Smooth muscle cell (in vitro differentiated cells): Measurements from ENCODE around the gene TOMM20. TPM values are rescaled to one million over a fixed set of nuclear protein-coding genes. Genes with fewer than 3 reads are reported as not detected.
"Not testable (repeated sequence)": the region's sequence is repeated elsewhere in the genome, so short reads cannot be mapped to it uniquely, and the experiment has no call there.

Source experiments
- DNase-seq: peaks from one replicate; lab custom pipeline; 2025; ENCODE audit not compliant: unreplicated experiment; lab: John Stamatoyannopoulos, UW
- H2AFZ ChIP-seq: fragments of 200-600 bp; sonication (generic); 2 replicates; pipeline ENCODE4 v1.6.0; 2016; ENCODE audit warnings: antibody characterized with exemption, low read depth, mild to moderate bottlenecking
- H3F3A ChIP-seq: fragments of 200-600 bp; sonication (generic); 2 replicates; pipeline ENCODE4 v1.6.0; 2017; ENCODE audit warnings: antibody characterized with exemption, low read depth
- H3K27ac ChIP-seq: fragments of 200-600 bp; sonication (generic); 2 replicates; pipeline ENCODE4 v1.5.1; 2016; ENCODE audit warnings: low read depth, mild to moderate bottlenecking
- H3K27me3 ChIP-seq: fragments of 200-600 bp; sonication (generic); 2 replicates; pipeline ENCODE4 v1.6.1; 2016; ENCODE audit warnings: low read depth, mild to moderate bottlenecking
- H3K36me3 ChIP-seq: fragments of 200-600 bp; sonication (generic); 2 replicates; pipeline ENCODE4 v1.5.1; 2016; ENCODE audit warnings: low read depth
- H3K4me1 ChIP-seq: fragments of 200-600 bp; sonication (generic); 2 replicates; pipeline ENCODE4 v1.5.1; 2016; ENCODE audit warnings: low read depth
- H3K4me2 ChIP-seq: fragments of 200-600 bp; sonication (generic); 2 replicates; pipeline ENCODE4 v1.6.0; 2016; ENCODE audit warnings: mild to moderate bottlenecking
- H3K4me3 ChIP-seq: fragments of 200-600 bp; sonication (generic); 2 replicates; pipeline ENCODE4 v1.5.1; 2016; ENCODE audit warnings: mild to moderate bottlenecking
- H3K79me2 ChIP-seq: fragments of 200-600 bp; sonication (generic); 2 replicates; pipeline ENCODE4 v1.6.0; 2016; ENCODE audit warnings: low read depth, mild to moderate bottlenecking
- H3K9ac ChIP-seq: fragments of 200-600 bp; sonication (generic); 2 replicates; pipeline ENCODE4 v1.6.0; 2016; ENCODE audit warnings: low read depth
- H3K9me3 ChIP-seq: fragments of 200-600 bp; sonication (generic); replicated peaks from 2 replicates; pipeline ENCODE4 v1.5.1; 2016; ENCODE audit warnings: low read depth
- H4K20me1 ChIP-seq: fragments of 200-600 bp; sonication (generic); 2 replicates; pipeline ENCODE4 v1.6.0; 2016; ENCODE audit warnings: low read depth
- WGBS: methylation state at CpG from one replicate; pipeline ENCODE4 v1.1.7; 2016; ENCODE audit warnings: low lambda C conversion rate; 5-methylcytosine and 5-hydroxymethylcytosine counted together
- polyA plus RNA-seq: library from polyadenylated mRNA; unstranded; fragments of >200 nt; fragmentation: Nextera tagmentation; extraction: Ambion mirVana; gene quantifications from 2 replicates; pipeline ENCODE4 v1.2.1, GENCODE V29; 2016
- total RNA-seq: library from RNA; depleted of rRNA; stranded (reverse); fragments of >200 nt; gene quantifications from 2 replicates; pipeline ENCODE4 v1.2.3, GENCODE V29; 2014
- TF ChIP-seq, protein P1 (sequence below): fragments of 200-600 bp; sonication (generic); IDR thresholded peaks from 2 replicates; pipeline ENCODE4 v1.5.1; 2017; ENCODE audit warnings: borderline replicate concordance, mild to moderate bottlenecking, antibody characterized with exemption; ENCODE audit not compliant: insufficient read depth, poor library complexity, severe bottlenecking

The TOMM20 gene
- total and polyA plus RNA-seq, 2 experiments from 2014 or later, result 46.1 to 82.1 TPM

DNA sequence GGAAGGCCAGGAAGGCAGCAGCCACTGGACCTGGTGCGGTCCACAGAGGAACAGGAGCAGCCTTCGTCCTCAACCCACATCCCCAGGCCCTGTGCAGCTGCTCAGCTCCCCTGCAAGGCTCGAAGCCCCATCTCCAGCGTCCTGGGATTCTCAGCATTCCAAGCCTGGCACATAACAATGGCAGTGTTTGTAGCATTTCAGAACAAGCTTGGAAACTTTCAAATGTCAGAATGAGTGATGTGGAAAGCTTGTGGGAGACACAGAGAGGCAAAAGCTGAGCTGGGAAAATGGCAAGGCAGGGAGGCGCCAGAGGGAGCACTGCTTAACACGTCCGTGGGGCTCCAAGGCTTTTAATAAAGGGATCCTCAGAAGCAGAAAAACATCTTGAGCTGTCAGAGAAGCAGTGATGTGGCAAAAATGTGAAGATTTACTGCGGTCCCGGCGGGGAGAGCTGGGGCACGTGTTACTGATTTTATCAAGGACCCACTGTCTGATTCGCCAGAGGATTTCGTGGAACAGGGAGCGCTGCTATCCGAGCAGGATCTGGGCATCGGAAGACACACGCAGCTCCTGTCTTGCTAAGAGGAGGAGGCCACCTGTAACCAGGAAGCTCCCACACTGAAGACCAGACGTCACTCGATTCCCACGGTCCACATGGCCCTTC, 38.1 kb downstream of the TOMM20 start:
- Histone ChIP-seq H3F3A (no peaks in the 10 kb centered on the region), H3K27ac (peak overlapping the region; percentile 10), H4K20me1 (no peaks in the 10 kb centered on the region), H3K4me1 (peaks cover 7% of the 10 kb centered on the region), H3K36me3 (no peaks in the 10 kb centered on the region), H3K9me3 (no peaks in the 10 kb centered on the region), H3K27me3 (no peaks in the 10 kb centered on the region), H3K4me3 (no peak overlapping the region), H3K79me2 (no peaks in the 10 kb centered on the region), H3K4me2 (no peak overlapping the region), H2AFZ (peak overlapping the region; percentile 7), H3K9ac (no peak overlapping the region)
- DNase-seq, result no peak
- TF ChIP-seq, protein P1, sequence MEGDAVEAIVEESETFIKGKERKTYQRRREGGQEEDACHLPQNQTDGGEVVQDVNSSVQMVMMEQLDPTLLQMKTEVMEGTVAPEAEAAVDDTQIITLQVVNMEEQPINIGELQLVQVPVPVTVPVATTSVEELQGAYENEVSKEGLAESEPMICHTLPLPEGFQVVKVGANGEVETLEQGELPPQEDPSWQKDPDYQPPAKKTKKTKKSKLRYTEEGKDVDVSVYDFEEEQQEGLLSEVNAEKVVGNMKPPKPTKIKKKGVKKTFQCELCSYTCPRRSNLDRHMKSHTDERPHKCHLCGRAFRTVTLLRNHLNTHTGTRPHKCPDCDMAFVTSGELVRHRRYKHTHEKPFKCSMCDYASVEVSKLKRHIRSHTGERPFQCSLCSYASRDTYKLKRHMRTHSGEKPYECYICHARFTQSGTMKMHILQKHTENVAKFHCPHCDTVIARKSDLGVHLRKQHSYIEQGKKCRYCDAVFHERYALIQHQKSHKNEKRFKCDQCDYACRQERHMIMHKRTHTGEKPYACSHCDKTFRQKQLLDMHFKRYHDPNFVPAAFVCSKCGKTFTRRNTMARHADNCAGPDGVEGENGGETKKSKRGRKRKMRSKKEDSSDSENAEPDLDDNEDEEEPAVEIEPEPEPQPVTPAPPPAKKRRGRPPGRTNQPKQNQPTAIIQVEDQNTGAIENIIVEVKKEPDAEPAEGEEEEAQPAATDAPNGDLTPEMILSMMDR, result no peak
- WGBS, result 27% methylated on average over 20 of the region's 20 CpGs

DNA sequence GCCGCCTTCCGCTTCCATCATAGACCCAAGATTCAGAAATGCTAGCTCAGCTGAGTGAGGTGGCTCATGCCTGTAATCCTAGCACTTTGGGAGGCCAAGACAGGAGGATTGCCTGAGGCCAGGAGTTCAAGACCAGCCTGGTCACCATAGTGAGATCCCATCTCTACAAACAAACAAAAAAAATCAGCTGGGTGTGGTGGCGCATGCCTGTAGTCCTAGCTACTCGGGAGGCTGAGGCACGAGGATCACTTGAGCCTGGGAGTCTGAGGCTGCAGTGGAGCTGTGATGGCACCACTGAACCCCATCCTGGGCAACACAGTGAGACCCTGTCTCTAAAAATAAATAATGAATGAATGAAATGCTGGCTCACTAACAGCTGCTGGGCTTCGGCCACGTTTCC, 39.7 kb downstream of the TOMM20 start:
- Histone ChIP-seq H3K79me2 (no peaks in the 10 kb centered on the region), H3K4me3 (no peak overlapping the region), H3F3A (no peaks in the 10 kb centered on the region), H2AFZ (no peak overlapping the region), H3K4me2 (no peak overlapping the region), H3K4me1 (peaks cover 7% of the 10 kb centered on the region), H3K9me3 (no peaks in the 10 kb centered on the region), H3K27me3 (no peaks in the 10 kb centered on the region), H3K9ac (no peak overlapping the region), H3K27ac (no peak overlapping the region), H3K36me3 (no peaks in the 10 kb centered on the region), H4K20me1 (no peaks in the 10 kb centered on the region)
- WGBS, result 97% methylated on average over 7 of the region's 7 CpGs
- DNase-seq, result no peak
- TF ChIP-seq, protein P1, result no peak

DNA sequence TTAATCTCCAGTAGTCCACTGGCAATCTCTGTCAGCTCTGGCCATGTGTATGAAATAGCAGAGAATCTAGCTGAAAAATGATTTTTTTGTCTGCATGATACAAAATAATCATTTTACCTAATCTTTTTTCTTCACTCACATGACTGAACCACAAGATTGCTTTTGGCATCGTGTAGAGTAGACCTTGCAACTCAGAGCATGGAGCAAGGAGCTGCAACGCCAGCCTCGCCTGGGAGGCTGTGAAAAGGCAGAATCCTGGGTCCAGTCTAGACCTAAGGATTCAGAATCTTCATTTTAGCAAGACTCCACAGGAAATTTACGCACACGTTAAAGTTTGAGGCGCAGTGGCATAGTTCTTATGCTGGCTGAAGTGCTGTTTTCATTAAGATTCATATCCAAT, 40.2 kb downstream of the TOMM20 start:
- H3K4me3 ChIP-seq, result no peak overlapping the region
- H3K4me1 ChIP-seq, result peaks cover 9% of the 10 kb centered on the region
- WGBS, result 91% methylated on average over 6 of the region's 6 CpGs
- no peaks in the 10 kb centered on the region for H3K27me3 ChIP-seq
- DNase-seq, result no peak
- H3K79me2 ChIP-seq, result no peaks in the 10 kb centered on the region
- H3K36me3 ChIP-seq, result no peaks in the 10 kb centered on the region
- H3F3A ChIP-seq, result no peaks in the 10 kb centered on the region
- no peak overlapping the region for H2AFZ ChIP-seq
- no peak overlapping the region for H3K9ac ChIP-seq
- H3K9me3 ChIP-seq, result no peaks in the 10 kb centered on the region
- H4K20me1 ChIP-seq, result no peaks in the 10 kb centered on the region
- H3K4me2 ChIP-seq, result no peak overlapping the region
- H3K27ac ChIP-seq, result no peak overlapping the region
- TF ChIP-seq, protein P1, result no peak

DNA sequence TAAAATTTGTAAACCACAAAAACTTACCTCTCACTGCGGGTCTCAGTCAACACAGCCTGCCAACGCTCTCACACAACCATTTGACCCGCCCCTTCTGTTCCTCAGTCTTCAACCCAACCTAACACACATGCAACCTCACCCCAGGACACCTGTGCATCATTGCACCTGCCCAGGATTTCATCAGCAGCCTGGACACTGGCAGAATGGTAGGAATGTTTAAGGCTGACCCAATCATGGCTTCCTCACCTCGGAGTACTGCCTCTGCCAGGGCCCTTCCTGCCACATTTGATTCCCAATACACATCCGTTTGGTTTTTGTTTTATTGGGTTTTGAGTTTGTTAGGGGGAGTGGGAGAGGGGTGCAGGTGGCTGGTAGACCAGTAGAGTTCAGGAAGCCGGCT, 40.7 kb downstream of the TOMM20 start:
- TF ChIP-seq, protein P1, result no peak
- 91% methylated on average over 6 of the region's 6 CpGs for WGBS
- DNase-seq, result no peak
- Histone ChIP-seq H3K4me3 (no peak overlapping the region), H3K79me2 (no peaks in the 10 kb centered on the region), H3K9ac (no peak overlapping the region), H3K4me1 (peaks cover 14% of the 10 kb centered on the region), H3K36me3 (no peaks in the 10 kb centered on the region), H3K9me3 (no peaks in the 10 kb centered on the region), H4K20me1 (no peaks in the 10 kb centered on the region), H3K27ac (no peak overlapping the region), H3K27me3 (no peaks in the 10 kb centered on the region), H3K4me2 (no peak overlapping the region), H3F3A (peaks cover 3% of the 10 kb centered on the region), H2AFZ (no peak overlapping the region)

DNA sequence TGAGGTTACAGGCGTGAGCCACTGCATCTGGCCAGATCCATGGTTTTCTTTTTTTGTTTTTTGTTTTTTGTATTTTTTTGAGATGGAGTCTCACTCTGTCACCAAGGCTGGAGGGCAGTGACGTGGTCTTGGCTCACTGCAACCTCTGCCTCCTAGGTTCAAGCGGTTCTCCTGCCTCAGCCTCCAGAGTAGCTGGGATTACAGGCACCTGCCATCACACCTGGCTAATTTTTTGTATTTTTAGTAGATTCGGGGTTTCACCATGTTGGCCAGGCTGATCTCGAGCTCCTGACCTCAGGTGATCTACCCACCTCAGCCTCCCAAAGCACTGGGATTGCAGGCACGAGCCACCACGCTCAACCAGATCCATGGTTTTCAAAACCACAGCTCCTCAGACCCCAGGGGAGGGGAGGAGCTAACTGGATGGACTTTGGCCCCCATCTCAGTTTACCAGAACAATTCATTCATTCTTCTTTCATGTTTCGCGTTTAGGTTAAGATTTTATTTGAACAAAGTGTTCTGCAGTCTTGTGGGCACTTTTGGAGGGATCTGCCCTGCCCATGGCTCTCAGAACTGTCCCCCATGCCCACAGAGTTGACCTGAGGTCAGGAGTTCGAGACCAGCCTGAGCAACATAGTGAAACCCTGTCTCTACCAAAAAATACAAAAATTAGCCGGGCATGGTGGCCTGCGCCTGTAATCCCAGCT, 43.1 kb downstream of the TOMM20 start:
- not testable (repeated sequence) for H3K9me3 ChIP-seq, DNase-seq, H3K4me3 ChIP-seq, H3K27me3 ChIP-seq, H3K4me2 ChIP-seq, H3K27ac ChIP-seq, H3K79me2 ChIP-seq, H3K36me3 ChIP-seq, H3K9ac ChIP-seq, H2AFZ ChIP-seq, H4K20me1 ChIP-seq
- peaks cover 12% of the 10 kb centered on the region for H3K4me1 ChIP-seq
- H3F3A ChIP-seq, result peaks cover 11% of the 10 kb centered on the region
- WGBS, result 98% methylated on average over 12 of the region's 12 CpGs
